Hepatocyte (in vitro differentiated cells): ENCODE results near the gene HEXA. TPM values are rescaled to one million over a fixed set of nuclear protein-coding genes. Genes with fewer than 3 reads are reported as not detected.

Experiments
- DNase-seq: peaks from one replicate; pipeline ENCODE4 v3.0.0-alpha.2; 2016; ENCODE audit warnings: low spot score
- H2AFZ ChIP-seq: fragments of 200-600 bp; sonication (generic); 2 replicates; pipeline ENCODE4 v1.6.0; 2016; ENCODE audit warnings: antibody characterized with exemption, mild to moderate bottlenecking
- H3K27ac ChIP-seq: fragments of 200-600 bp; sonication (generic); 2 replicates; pipeline ENCODE4 v1.5.1; 2016; ENCODE audit warnings: mild to moderate bottlenecking
- H3K27me3 ChIP-seq: fragments of 200-600 bp; sonication (generic); 2 replicates; pipeline ENCODE4 v1.6.1; 2016
- H3K36me3 ChIP-seq: fragments of 200-600 bp; sonication (generic); replicated peaks from 2 replicates; pipeline ENCODE4 v1.5.1; 2016; ENCODE audit warnings: low read depth; ENCODE audit not compliant: insufficient read depth
- H3K4me1 ChIP-seq: fragments of 200-600 bp; sonication (generic); 2 replicates; pipeline ENCODE4 v1.5.1; 2016; ENCODE audit warnings: mild to moderate bottlenecking, moderate library complexity; ENCODE audit not compliant: insufficient read depth
- H3K4me2 ChIP-seq: fragments of 200-600 bp; sonication (generic); 2 replicates; pipeline ENCODE4 v1.6.0; 2016
- H3K4me3 ChIP-seq: fragments of 200-600 bp; sonication (generic); 2 replicates; pipeline ENCODE4 v1.5.1; 2016; ENCODE audit warnings: mild to moderate bottlenecking
- H3K79me2 ChIP-seq: fragments of 200-600 bp; sonication (generic); 2 replicates; pipeline ENCODE4 v1.6.0; 2017; ENCODE audit warnings: mild to moderate bottlenecking
- H3K9me2 ChIP-seq: fragments of 200-600 bp; sonication (generic); replicated peaks from 2 replicates; pipeline ENCODE4 v1.6.0; 2017; ENCODE audit warnings: mild to moderate bottlenecking; ENCODE audit not compliant: insufficient read depth
- H3K9me3 ChIP-seq: fragments of 200-600 bp; sonication (generic); 2 replicates; pipeline ENCODE4 v1.5.1; 2016; ENCODE audit warnings: low read depth, mild to moderate bottlenecking
- H4K20me1 ChIP-seq: fragments of 200-600 bp; sonication (generic); 2 replicates; pipeline ENCODE4 v1.6.0; 2016; ENCODE audit warnings: mild to moderate bottlenecking; ENCODE audit not compliant: insufficient read depth, poor library complexity, severe bottlenecking
- EZH2 ChIP-seq: fragments of 200-600 bp; sonication (generic); IDR thresholded peaks from 2 replicates; pipeline ENCODE4 v1.6.1; 2016; ENCODE audit warnings: antibody characterized with exemption, mild to moderate bottlenecking, borderline replicate concordance
- EZH2phosphoT487 ChIP-seq: fragments of 200-600 bp; sonication (generic); IDR thresholded peaks from one replicate; pipeline ENCODE4 v1.6.1; 2018; ENCODE audit warnings: antibody characterized with exemption, mild to moderate bottlenecking, low read depth, moderate library complexity; ENCODE audit not compliant: unreplicated experiment, severe bottlenecking
- WGBS: methylation state at CpG from one replicate; pipeline ENCODE4 v1.1.6; 2016; ENCODE audit warnings: low lambda C conversion rate; ENCODE audit errors: missing lambda C conversion rate; 5-methylcytosine and 5-hydroxymethylcytosine counted together
- polyA plus RNA-seq: library from polyadenylated mRNA; unstranded; fragments of >200 nt; fragmentation: Nextera tagmentation; extraction: Ambion mirVana; gene quantifications from 2 replicates; pipeline ENCODE4 v1.2.1, GENCODE V29; 2016
- total RNA-seq: library from RNA; depleted of rRNA; stranded (reverse); fragments of >200 nt; gene quantifications from 2 replicates; pipeline ENCODE4 v1.2.3, GENCODE V29; 2014
- TF ChIP-seq, protein P1 (sequence below): fragments of 200-600 bp; sonication (generic); IDR thresholded peaks from 2 replicates; pipeline ENCODE4 v1.5.1; 2016; ENCODE audit warnings: antibody characterized with exemption, mild to moderate bottlenecking; ENCODE audit not compliant: poor library complexity

Gene HEXA
- total and polyA plus RNA-seq, 2 experiments from 2014 or later: 180 to 286 TPM

DNA sequence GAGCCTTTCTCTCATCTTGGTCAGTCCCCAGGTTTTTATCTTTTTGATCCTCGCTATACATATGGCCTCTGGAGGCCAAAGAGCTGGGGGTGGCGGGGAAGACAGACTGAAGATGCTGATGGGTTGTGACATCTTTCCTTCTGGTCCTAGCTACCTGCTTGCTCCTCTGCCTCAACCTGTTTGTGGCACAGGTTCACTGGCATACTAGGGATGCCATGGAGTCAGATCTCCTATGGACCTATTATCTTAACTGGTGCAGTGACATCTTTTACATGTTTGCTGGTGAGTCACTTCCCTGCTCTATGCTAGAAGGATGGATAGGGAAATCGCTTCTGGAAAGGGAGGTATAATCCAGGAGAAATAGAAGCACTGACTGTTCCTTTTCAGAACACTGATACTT lies 31.1 kb upstream of the HEXA start:
- Histone ChIP-seq H2AFZ (no peak overlapping the region), H4K20me1 (no peaks in the 10 kb centered on the region), H3K4me3 (no peak overlapping the region), H3K27ac (no peak overlapping the region), H3K36me3 (no peaks in the 10 kb centered on the region), H3K9me2 (no peaks in the 10 kb centered on the region), H3K4me1 (no peaks in the 10 kb centered on the region), H3K4me2 (no peak overlapping the region), H3K79me2 (no peaks in the 10 kb centered on the region), H3K9me3 (no peaks in the 10 kb centered on the region), H3K27me3 (peaks cover 65% of the 10 kb centered on the region)
- no peak for DNase-seq
- no peak for TF ChIP-seq EZH2phosphoT487
- TF ChIP-seq, protein P1, sequence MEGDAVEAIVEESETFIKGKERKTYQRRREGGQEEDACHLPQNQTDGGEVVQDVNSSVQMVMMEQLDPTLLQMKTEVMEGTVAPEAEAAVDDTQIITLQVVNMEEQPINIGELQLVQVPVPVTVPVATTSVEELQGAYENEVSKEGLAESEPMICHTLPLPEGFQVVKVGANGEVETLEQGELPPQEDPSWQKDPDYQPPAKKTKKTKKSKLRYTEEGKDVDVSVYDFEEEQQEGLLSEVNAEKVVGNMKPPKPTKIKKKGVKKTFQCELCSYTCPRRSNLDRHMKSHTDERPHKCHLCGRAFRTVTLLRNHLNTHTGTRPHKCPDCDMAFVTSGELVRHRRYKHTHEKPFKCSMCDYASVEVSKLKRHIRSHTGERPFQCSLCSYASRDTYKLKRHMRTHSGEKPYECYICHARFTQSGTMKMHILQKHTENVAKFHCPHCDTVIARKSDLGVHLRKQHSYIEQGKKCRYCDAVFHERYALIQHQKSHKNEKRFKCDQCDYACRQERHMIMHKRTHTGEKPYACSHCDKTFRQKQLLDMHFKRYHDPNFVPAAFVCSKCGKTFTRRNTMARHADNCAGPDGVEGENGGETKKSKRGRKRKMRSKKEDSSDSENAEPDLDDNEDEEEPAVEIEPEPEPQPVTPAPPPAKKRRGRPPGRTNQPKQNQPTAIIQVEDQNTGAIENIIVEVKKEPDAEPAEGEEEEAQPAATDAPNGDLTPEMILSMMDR: no peak
- TF ChIP-seq EZH2: no peak
- WGBS: 76% methylated on average over 3 of the region's 3 CpGs

DNA sequence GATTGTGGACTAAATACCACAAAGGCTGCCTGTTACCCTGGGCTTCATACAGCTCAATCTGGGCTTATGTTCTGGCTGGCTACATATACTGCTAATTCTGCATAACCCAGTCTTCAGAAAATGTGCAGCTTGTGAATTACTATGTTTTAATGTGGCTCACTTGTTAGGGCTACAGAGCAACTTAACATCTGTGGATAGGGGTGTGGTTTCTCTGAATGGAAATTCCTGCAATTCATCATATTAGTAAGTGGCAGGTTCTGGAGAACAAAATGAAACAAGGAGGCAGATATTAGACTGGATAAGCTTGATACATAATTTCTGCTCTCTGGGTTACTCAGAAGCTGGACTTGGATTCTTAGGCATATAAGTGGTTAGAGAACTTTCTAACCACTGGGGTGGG lies 29.0 kb upstream of the HEXA start:
- H3K9me2 ChIP-seq: no peaks in the 10 kb centered on the region
- H3K4me1 ChIP-seq: no peaks in the 10 kb centered on the region
- TF ChIP-seq EZH2 (no peak), EZH2phosphoT487 (no peak)
- TF ChIP-seq, protein P1: no peak
- no peak overlapping the region for H2AFZ ChIP-seq
- no peaks in the 10 kb centered on the region for H4K20me1 ChIP-seq
- no peak overlapping the region for H3K4me2 ChIP-seq
- H3K9me3 ChIP-seq: no peaks in the 10 kb centered on the region
- no peak overlapping the region for H3K4me3 ChIP-seq
- H3K27ac ChIP-seq: no peak overlapping the region
- no peak for DNase-seq
- H3K79me2 ChIP-seq: no peaks in the 10 kb centered on the region
- no peaks in the 10 kb centered on the region for H3K36me3 ChIP-seq
- peaks cover 65% of the 10 kb centered on the region for H3K27me3 ChIP-seq

DNA sequence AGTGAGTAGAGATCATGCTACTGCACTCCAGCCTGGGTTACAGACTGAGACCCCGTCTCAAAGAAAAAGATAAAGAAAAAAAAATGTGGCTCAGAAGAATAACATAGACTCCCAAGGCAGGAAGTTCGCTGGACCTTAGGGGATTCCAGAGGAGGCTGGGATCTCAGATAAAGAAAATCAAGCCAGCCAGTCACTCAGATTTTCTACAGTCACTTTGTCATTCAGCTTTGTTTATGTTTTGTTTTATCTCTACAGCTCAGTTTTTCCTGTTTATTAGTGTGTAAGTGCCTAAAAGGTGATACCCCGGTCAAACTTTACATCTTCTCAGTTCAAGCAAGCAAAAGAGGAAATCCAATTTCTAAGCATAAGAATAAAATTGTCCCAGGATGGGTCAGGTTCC lies 28.5 kb upstream of the HEXA start:
- Histone ChIP-seq H3K79me2 (no peaks in the 10 kb centered on the region), H3K4me1 (no peaks in the 10 kb centered on the region), H3K4me3 (no peak overlapping the region), H3K4me2 (no peak overlapping the region), H3K27ac (no peak overlapping the region), H3K9me2 (no peaks in the 10 kb centered on the region), H3K9me3 (no peaks in the 10 kb centered on the region), H2AFZ (no peak overlapping the region), H4K20me1 (no peaks in the 10 kb centered on the region), H3K27me3 (peaks cover 63% of the 10 kb centered on the region), H3K36me3 (no peaks in the 10 kb centered on the region)
- DNase-seq: no peak
- WGBS: 62% methylated on average over 3 of the region's 3 CpGs
- TF ChIP-seq EZH2phosphoT487: no peak
- TF ChIP-seq, protein P1: no peak
- TF ChIP-seq EZH2: no peak

DNA sequence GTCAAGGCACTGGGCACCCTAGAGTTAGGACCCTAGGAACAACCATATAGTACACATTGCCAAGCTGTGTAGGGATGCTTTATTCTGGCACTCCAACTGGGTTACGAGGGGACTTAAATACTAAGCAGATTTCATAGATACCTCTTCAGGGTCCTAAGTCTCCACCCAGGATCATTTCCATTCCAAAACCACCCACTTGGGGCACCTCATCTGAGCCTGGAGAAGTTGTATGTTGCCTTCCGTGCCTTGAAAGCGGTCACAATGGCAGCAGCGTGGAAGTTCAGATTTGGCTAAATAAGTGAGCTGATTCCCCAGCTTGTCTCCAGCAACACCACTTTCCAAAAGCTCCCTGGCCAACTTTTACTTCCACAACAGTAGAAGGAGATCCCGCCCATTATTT lies 26.9 kb upstream of the HEXA start:
- H4K20me1 ChIP-seq: no peaks in the 10 kb centered on the region
- WGBS: 72% methylated on average over 5 of the region's 5 CpGs
- peaks cover 49% of the 10 kb centered on the region for H3K27me3 ChIP-seq

More for the DNA sequence above, 26.9 kb upstream of the HEXA start:
- no peaks in the 10 kb centered on the region for H3K9me2 ChIP-seq
- no peaks in the 10 kb centered on the region for H3K36me3 ChIP-seq
- H3K79me2 ChIP-seq: no peaks in the 10 kb centered on the region
- H3K4me2 ChIP-seq: no peak overlapping the region
- H3K9me3 ChIP-seq: no peaks in the 10 kb centered on the region
- no peaks in the 10 kb centered on the region for H3K4me1 ChIP-seq
- H3K4me3 ChIP-seq: no peak overlapping the region
- no peak overlapping the region for H3K27ac ChIP-seq
- TF ChIP-seq EZH2: no peak
- no peak for TF ChIP-seq EZH2phosphoT487
- TF ChIP-seq, protein P1: no peak
- no peak for DNase-seq
- H2AFZ ChIP-seq: no peak overlapping the region
